Renal cortex interstitium (tissue), 11 donors: ENCODE measurements around the gene CST9. TPM values are rescaled to one million over a fixed set of nuclear protein-coding genes. Genes with fewer than 3 reads are reported as not detected.
A peak's percentile ranks its signal among the peaks of the same experiment; 100 is the strongest.

Experiments
- DNase-seq, 11 donors: peaks; one replicate each; pipeline ENCODE4 v3.0.0-alpha.2; 2013; ENCODE audit warnings: low read depth in 9 of 11, low spot score in 4 of 11; ENCODE audit errors: extremely low read depth in 1 of 11
- polyA plus RNA-seq, 3 donors: library from polyadenylated mRNA; unstranded; fragments of 120-200 nt; gene quantifications; one replicate each; pipeline ENCODE4 v1.2.1, GENCODE V29; 2013; ENCODE audit not compliant: insufficient read length in 3 of 3

Gene CST9
- polyA plus RNA-seq, 3 donors = 0.09 TPM; not detected in 2

DNA sequence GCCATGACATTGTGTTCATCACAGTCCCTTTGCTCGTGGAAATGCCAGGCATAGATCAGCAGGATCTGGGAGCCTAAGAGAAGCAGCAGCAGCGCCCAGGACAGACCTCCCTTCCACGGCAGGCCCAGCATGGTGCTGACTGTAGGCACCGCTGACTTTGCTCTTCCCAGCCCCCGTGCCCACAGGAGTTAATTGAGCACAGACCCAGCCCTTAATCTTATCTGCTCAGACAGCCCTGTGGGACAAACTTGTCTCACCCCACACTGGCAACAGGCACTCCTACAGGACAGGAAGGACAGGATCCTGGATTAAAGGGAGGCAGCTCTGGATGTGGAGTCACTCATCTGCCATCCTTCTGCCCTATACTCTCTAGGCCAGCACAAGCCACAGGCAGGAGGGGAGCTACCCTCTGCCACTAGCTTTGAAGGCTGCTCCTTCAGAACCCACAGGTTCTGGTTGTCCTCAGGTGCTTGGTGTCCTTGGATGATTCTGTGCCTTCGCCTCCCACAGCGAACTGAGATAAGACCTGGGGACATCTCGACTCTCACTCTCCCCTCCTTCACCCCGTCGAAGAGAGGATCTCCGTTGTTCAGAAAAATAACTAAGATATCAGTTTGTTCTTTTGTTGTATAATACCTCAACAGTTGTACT lies 37.3 kb downstream of the CST9 start, which contains the start of gene CST9L:
TSS of gene CST9L (minus strand) at position 165 of the 651 bp plus-strand sequence. CDS start at position 131, 34 bp downstream.
- peak in 1 of 11 donors; percentile 1 for DNase-seq

DNA sequence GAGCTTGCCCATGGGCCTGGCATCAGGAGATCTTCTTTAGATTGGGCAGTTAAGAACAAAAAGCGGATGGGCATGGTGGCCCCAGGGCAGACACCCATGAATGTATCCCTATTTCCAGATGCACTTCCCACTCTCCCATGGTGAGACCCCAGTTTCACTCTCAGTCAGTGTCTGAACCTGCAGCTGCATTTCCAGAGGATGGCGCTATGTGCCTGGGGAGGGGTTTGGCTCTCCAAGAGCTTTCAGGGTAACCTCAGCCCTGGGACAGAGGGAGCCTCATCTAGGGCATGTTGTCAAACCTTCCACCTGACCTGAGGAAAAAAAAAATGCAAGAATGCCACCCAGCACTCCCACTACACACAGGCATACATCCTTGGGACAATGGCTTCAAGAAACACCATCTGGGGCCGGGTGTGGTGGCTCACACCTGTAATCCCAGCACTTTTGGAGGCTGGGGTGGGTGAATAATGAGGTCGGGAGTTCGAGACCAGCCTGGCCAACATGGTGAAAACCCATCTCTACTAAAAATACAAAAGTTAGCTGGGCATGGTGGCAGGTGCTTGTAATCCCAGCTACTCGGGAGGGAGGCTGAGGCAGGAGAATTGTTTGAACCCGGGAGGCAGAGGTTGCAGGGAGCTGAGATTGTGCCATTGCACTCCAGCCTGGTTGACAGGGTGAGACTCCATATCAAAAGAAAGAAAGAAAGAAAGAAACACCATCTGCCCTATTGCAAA lies 39.4 kb downstream of the CST9 start:
- no peak for DNase-seq

DNA sequence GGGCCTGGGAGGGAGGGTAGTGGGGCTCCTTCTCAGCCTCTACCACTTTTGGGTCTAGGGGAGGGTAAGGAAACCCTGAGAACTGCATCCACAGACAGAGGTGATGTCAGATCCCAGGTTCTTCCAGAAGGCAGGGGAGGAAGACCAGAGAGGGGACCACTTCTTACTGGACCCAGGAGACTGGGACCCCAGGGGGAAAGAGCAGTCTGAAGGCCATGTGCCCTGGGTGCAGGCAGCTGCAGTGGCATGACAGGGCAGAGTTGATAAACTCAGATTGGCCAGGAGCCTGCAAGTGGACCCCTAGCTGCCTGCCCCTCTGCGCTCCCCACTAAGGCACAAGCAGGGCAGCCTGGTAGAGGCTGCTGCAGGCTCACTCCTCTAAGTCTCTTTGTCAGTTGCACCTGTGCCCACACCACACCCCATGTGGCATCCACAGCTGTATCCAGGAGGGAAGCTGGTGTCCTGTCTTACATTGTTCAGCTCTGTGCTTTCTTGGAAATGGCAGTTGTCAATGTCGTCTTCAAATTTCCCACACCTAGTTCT lies 40.1 kb downstream of the CST9 start:
- no peak for DNase-seq

DNA sequence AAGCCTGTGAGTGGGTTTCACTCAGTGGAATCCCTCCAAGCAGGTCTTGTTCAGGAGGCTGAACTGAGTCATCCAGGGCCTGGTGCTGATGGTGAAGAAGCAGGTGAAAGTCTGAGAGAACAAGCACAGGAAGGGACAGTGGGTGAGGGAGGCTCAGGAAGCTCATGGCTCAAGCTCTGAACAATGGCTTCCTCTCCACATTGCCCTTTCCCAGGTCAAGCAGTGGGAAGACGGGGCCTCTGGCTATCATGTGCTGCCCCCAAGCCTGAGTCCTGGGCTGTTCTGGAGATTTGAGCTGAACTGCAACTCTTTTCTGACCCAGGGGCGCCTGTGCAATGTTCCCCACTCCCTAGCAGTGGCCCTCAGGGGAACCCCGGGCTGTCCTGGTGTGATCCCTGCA lies 40.8 kb downstream of the CST9 start:
- DNase-seq = no peak

DNA sequence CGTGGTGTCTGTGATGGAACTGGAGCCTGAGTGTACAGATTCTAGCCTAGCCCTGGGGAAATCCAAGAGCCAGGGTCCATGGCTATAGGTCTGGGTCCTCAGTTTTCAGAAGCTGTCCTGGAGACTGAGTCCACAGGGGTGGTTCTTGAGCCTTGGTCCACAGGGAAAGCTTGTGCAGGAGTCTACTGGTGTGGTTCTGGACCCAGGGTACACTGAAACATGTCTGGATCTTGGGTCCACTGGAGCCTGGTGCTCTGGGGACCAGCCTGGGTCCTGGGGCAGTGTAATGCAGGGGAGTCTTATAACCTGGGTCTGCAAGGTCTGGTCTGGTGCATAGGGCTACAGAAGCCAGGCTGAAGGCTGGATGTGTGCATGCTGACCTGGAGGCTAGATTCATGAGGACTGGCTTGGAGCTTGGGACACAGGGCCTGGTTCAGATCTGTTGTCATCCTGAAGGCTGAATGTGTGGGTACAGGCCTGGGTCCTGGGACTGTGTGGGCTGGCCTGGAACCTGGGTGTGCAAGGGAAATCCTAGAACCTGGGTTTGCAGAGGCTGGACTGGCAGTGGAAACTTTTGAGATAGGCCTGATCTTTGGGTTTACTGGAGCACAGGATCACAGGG lies 42.9 kb downstream of the CST9 start:
- DNase-seq = no peak

DNA sequence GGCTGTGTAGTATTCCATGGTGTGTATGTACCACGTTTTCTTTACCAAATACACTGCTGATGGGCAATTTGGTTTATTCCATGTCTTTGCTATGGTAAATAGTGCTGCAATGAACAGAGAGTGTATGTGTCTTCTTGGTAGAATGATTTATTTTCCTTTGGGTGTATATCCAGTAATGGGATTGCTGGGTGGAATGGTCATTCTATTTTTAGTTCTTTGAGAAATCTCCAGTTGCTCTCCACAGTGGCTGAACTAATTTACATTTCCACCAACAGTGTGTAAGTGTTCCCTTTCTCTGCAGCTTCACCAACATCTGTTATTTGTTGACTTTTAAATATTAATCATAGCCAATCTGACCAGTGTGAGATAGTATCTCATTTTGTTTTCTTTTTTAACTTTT lies 51.3 kb downstream of the CST9 start:
- no peak for DNase-seq

Other genes starting within 250 kb of the CST9 start
- 10 to 100 TPM; 15.0 to 16.9 (median 15.5) TPM for gene GZF1, start 243.7 kb downstream of the CST9 start, polyA plus RNA-seq
- 10 to 100 TPM; 15.3 to 25.0 (median 18.1) TPM for gene NAPB, start 184.4 kb downstream of the CST9 start, polyA plus RNA-seq
- not detected for gene CSTL1, start 166.2 kb downstream of the CST9 start, polyA plus RNA-seq
- gene CST11, start 153.0 kb downstream of the CST9 start, polyA plus RNA-seq = not detected
- not detected for gene CST8, start 114.8 kb downstream of the CST9 start, polyA plus RNA-seq
- not detected for gene CST9L, start 37.4 kb downstream of the CST9 start, polyA plus RNA-seq
- gene CST3, start 32.0 kb upstream of the CST9 start, polyA plus RNA-seq = 100 to 1,000 TPM; 120 to 175 (median 175) TPM
- gene CST4, start 83.1 kb upstream of the CST9 start, polyA plus RNA-seq = not detected
- under 1 TPM in 1 of 3 donors, not detected in 2; 0.47 TPM for gene CST1, start 145.0 kb upstream of the CST9 start, polyA plus RNA-seq
- under 1 TPM in 1 of 3 donors, not detected in 2; 0.14 TPM for gene CST2, start 220.8 kb upstream of the CST9 start, polyA plus RNA-seq